IPS-18c (cell line): Measurements from ENCODE around the gene PRKCD.
A peak's percentile ranks its signal among the peaks of the same experiment; 100 is the strongest.
"Not testable (repeated sequence)": the region's sequence is repeated elsewhere in the genome, so short reads cannot be mapped to it uniquely, and the experiment has no call there.

Experiments used
- H3K4me3 ChIP-seq: 2 replicates; pipeline ENCODE4 v1.7.0; 2013; ENCODE audit warnings: low read depth, mild to moderate bottlenecking, low read length, moderate library complexity; ENCODE audit not compliant: insufficient read depth
- H3K9me3 ChIP-seq: one replicate; pipeline ENCODE4 v1.6.1; 2013; ENCODE audit warnings: mild to moderate bottlenecking, low read length, moderate library complexity; ENCODE audit not compliant: control insufficient read depth, insufficient read depth

PRKCD gene

GRCh38 chr3:53150247-53151085 is 10.5 kb upstream of the PRKCD start:
- no peak overlapping the region for H3K4me3 ChIP-seq

GRCh38 chr3:53151086-53151438 is 9.9 kb upstream of the PRKCD start:
- not testable (repeated sequence) for H3K4me3 ChIP-seq, H3K9me3 ChIP-seq

More at GRCh38 chr3:53150247-53151085, 10.5 kb upstream of the PRKCD start:
- no peaks in the 10 kb centered on the region for H3K9me3 ChIP-seq

GRCh38 chr3:53151465-53151864 is 9.5 kb upstream of the PRKCD start:
- Histone ChIP-seq H3K9me3 (no peaks in the 10 kb centered on the region), H3K4me3 (no peak overlapping the region)

- H3K4me3 ChIP-seq = no peak overlapping the region
Measured at GRCh38 chr3:53151870-53152660, 8.9 kb upstream of the PRKCD start.

GRCh38 chr3:53153264-53153823 is 7.7 kb upstream of the PRKCD start:
- Histone ChIP-seq H3K4me3 (no peak overlapping the region), H3K9me3 (no peaks in the 10 kb centered on the region)

More at GRCh38 chr3:53151870-53152660, 8.9 kb upstream of the PRKCD start:
- H3K9me3 ChIP-seq = no peaks in the 10 kb centered on the region

- H3K9me3 ChIP-seq = no peaks in the 10 kb centered on the region
- no peak overlapping the region for H3K4me3 ChIP-seq
Measured at GRCh38 chr3:53153980-53154379, 7.0 kb upstream of the PRKCD start.

- H3K4me3 ChIP-seq = no peak overlapping the region
Measured at GRCh38 chr3:53154881-53155285, 6.1 kb upstream of the PRKCD start.

GRCh38 chr3:53155760-53156159 is 5.2 kb upstream of the PRKCD start:
- Histone ChIP-seq H3K4me3 (no peak overlapping the region), H3K9me3 (no peaks in the 10 kb centered on the region)

More at GRCh38 chr3:53154881-53155285, 6.1 kb upstream of the PRKCD start:
- H3K9me3 ChIP-seq = no peaks in the 10 kb centered on the region

GRCh38 chr3:53156368-53156834 is 4.6 kb upstream of the PRKCD start:
- H3K4me3 ChIP-seq = peak overlapping the region; percentile 15; the same call in 1 of the 2 replicates
- H3K9me3 ChIP-seq = no peaks in the 10 kb centered on the region

GRCh38 chr3:53157974-53158580 is 2.9 kb upstream of the PRKCD start:
- no peaks in the 10 kb centered on the region for H3K9me3 ChIP-seq
- no peak overlapping the region for H3K4me3 ChIP-seq

- no peaks in the 10 kb centered on the region for H3K9me3 ChIP-seq
- H3K4me3 ChIP-seq = no peak overlapping the region
Measured at GRCh38 chr3:53158765-53159155, 2.2 kb upstream of the PRKCD start.

GRCh38 chr3:53159156-53160060 is 1.6 kb upstream of the PRKCD start:
- H3K9me3 ChIP-seq = no peaks in the 10 kb centered on the region
- H3K4me3 ChIP-seq = no peak overlapping the region; the same call in 1 of the 2 replicates

- H3K4me3 ChIP-seq = peak overlapping the region; percentile 70; the same call in 1 of the 2 replicates
- H3K9me3 ChIP-seq = no peaks in the 10 kb centered on the region
Measured at GRCh38 chr3:53160061-53160659, 849 bp upstream of the PRKCD start.

GRCh38 chr3:53161450-53161819 is 426 bp downstream of the PRKCD start:
- H3K4me3 ChIP-seq = peak overlapping the region; percentile 81

GRCh38 chr3:53161820-53162671 is 1.0 kb downstream of the PRKCD start:
- Histone ChIP-seq H3K4me3 (peak overlapping the region; percentile 81), H3K9me3 (no peaks in the 10 kb centered on the region)

More at GRCh38 chr3:53161450-53161819, 426 bp downstream of the PRKCD start:
- H3K9me3 ChIP-seq = no peaks in the 10 kb centered on the region
